ENCODE results near the gene PLEK2. TPM values are rescaled to one million over a fixed set of nuclear protein-coding genes. Genes with fewer than 3 reads are reported as not detected.
"Not testable (repeated sequence)": the region's sequence is repeated elsewhere in the genome, so short reads cannot be mapped to it uniquely, and the experiment has no call there.

Gene PLEK2
- total RNA-seq, 4 donors from 2014 or later, result 18.1 to 39.7 (median 24.7) TPM

DNA sequence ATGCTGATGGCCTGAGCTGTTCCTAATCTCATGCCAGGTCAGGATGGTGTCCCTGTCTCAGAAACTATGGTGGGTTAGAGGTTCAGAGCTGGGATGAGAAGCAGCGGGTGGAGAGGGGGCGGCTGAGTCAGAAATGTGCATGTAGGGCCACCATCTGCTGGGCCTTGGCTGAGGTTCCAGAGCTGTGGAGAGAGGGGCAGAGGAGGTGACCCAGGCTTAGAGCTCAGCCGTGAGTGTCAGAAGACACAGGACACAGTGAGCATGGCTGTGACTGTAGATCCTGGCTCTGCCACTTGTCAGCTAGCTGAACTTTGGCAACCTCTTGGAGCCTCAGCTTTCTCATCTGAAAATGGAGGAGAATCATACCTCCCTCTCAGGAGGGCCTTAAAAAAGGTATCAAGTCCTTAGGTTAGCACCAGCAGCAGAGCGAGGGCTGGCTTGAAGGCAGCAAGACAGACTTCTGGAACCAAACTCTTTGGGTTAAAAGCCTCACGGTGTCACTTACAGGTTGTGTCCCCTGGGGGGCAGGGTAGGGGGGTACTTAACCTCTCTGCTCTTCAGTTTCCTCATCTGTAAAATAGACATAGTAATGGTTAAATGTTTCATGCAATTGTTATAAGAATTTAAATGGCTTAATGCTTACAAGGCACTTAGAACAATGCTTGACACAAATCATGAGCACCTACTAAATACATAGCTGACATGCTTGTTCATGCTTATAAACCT lies 41.8 kb upstream of the PLEK2 start:
- no peaks in the 10 kb centered on the region for H3K9me3 ChIP-seq
- DNase-seq (ENCODE audit: low spot score in 2 of 2), result no peak
- no peaks in the 10 kb centered on the region for H3K36me3 ChIP-seq
- no peaks in the 10 kb centered on the region for H3K4me1 ChIP-seq
- no peak overlapping the region for H3K27ac ChIP-seq
- H3K27me3 ChIP-seq, result no peaks in the 10 kb centered on the region
- 83% methylated on average over 5 of the region's 5 CpGs for WGBS
- TF ChIP-seq POLR2A (IDR thresholded peaks at IDR 0.05), result no peak
- TF ChIP-seq POLR2AphosphoS5 (IDR thresholded peaks at IDR 0.05), result no peak
- no peak for TF ChIP-seq EP300 (IDR thresholded peaks at IDR 0.05)
- TF ChIP-seq, protein P1, sequence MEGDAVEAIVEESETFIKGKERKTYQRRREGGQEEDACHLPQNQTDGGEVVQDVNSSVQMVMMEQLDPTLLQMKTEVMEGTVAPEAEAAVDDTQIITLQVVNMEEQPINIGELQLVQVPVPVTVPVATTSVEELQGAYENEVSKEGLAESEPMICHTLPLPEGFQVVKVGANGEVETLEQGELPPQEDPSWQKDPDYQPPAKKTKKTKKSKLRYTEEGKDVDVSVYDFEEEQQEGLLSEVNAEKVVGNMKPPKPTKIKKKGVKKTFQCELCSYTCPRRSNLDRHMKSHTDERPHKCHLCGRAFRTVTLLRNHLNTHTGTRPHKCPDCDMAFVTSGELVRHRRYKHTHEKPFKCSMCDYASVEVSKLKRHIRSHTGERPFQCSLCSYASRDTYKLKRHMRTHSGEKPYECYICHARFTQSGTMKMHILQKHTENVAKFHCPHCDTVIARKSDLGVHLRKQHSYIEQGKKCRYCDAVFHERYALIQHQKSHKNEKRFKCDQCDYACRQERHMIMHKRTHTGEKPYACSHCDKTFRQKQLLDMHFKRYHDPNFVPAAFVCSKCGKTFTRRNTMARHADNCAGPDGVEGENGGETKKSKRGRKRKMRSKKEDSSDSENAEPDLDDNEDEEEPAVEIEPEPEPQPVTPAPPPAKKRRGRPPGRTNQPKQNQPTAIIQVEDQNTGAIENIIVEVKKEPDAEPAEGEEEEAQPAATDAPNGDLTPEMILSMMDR (IDR thresholded peaks at IDR 0.05), result no peak
- H3K4me3 ChIP-seq, result no peak overlapping the region

DNA sequence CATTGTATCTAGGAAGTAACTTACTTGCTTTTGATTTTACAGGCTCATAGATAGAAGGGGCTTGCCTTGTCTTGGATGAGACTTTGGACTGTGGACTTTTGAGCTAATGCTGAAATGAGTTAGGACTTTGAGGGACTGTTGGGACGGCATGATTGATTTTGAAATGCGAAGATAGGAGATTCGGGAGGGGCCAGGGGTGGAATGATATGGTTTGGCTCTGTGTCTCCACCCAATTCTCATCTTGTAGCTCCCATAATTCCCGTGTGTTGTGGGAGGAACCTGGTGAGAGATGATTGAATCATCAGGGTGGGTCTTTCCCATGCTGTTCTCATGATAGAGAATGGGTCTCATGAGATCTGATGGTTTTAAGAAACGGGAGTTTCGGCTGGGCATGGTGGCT lies 39.7 kb upstream of the PLEK2 start:
- not testable (repeated sequence) for H3K27ac ChIP-seq; H3K4me1 ChIP-seq; H3K4me3 ChIP-seq; DNase-seq (ENCODE audit: low spot score in 2 of 2); H3K9me3 ChIP-seq; H3K36me3 ChIP-seq; H3K27me3 ChIP-seq
- WGBS, result 79% methylated on average over 6 of the region's 6 CpGs

DNA sequence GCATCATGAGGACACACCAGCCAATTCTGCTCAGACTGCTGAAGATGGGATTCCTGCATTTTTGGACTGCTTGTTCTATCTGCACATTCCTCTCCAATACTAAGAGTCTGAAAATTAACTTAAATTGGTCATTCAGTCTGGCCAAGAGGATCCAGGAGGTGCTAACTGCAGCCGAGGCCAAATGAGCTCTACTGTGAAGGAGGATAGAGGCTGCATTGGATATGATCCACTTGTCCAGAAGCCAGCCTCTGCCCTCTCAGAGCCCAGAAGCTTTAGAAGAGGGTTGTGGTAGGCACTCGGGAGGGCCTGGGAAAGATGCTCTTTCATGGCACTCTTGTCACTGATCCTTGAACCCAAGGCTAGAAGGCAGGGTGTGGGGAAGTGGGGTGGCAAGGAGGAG lies 37.1 kb upstream of the PLEK2 start:
- Histone ChIP-seq H3K4me3 (no peak overlapping the region), H3K36me3 (no peaks in the 10 kb centered on the region), H3K27me3 (no peaks in the 10 kb centered on the region), H3K27ac (no peak overlapping the region), H3K9me3 (no peaks in the 10 kb centered on the region), H3K4me1 (no peaks in the 10 kb centered on the region)
- DNase-seq (ENCODE audit: low spot score in 2 of 2), result no peak
- WGBS, result 94% methylated on average over 2 of the region's 2 CpGs
- TF ChIP-seq, protein P1 (IDR thresholded peaks at IDR 0.05), result no peak
- TF ChIP-seq POLR2AphosphoS5 (IDR thresholded peaks at IDR 0.05) (no peak), POLR2A (IDR thresholded peaks at IDR 0.05) (no peak)

DNA sequence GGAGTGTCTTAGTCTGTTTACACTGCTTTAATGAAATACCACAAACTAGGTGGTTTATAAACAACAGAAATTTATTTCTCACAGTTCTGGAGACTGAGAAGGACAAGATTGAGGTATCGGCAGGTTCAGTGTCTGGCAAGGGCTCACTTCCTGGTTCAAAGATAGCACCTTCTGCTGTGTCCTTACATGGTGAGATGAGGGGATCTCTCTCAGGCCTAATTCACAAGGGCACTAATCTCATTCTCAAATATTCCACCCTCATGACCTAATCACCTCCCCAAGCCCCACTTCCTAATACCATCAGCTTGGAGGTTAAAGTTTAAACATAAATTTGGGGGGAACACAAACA lies 35.0 kb upstream of the PLEK2 start:
- Histone ChIP-seq H3K27ac (no peak overlapping the region), H3K4me3 (no peak overlapping the region), H3K36me3 (no peaks in the 10 kb centered on the region), H3K27me3 (no peaks in the 10 kb centered on the region), H3K9me3 (no peaks in the 10 kb centered on the region), H3K4me1 (no peaks in the 10 kb centered on the region)
- TF ChIP-seq POLR2AphosphoS5 (IDR thresholded peaks at IDR 0.05) (no peak), EP300 (IDR thresholded peaks at IDR 0.05) (no peak), POLR2A (IDR thresholded peaks at IDR 0.05) (no peak)
- TF ChIP-seq, protein P1 (IDR thresholded peaks at IDR 0.05), result no peak
- no peak for DNase-seq (ENCODE audit: low spot score in 2 of 2)
- 81% methylated on average over 1 of the region's 1 CpG for WGBS

DNA sequence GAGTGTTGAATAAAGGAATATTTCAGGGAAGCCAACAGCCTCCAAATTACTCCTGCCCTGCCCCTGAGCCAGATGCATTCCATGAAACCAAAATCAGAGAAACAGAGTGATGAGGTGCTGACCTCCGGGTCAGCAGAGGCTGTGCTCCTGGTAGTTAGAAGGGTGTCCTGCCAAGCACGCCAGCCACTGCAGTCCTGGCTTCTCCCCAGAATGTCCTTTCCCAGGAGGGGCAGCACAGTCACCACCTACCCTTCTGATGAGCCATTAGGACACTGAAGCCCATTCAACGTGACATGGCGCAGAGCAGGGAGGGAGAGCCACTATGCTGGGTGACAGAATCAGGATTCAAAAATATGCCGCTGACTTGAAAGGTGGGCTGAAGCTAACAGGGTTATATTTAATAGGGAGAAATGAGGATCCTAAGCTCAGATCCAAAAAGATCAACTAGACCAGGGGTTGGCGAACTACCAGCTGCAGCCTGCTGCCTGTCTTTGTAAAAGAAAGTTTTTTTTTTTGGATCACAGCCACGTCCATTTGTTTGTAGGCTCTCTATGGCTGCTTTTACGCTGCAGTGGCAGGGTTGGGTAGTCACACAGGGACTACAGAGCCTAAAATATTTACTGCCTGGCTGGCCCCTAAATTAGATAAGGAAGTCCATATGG lies 34.5 kb upstream of the PLEK2 start:
- Histone ChIP-seq H3K36me3 (no peaks in the 10 kb centered on the region), H3K4me3 (no peak overlapping the region), H3K9me3 (no peaks in the 10 kb centered on the region), H3K27me3 (no peaks in the 10 kb centered on the region), H3K4me1 (no peaks in the 10 kb centered on the region), H3K27ac (no peak overlapping the region)
- WGBS, result 55% methylated on average over 8 of the region's 8 CpGs
- TF ChIP-seq EP300 (IDR thresholded peaks at IDR 0.05) (no peak), POLR2AphosphoS5 (IDR thresholded peaks at IDR 0.05) (no peak)
- no peak for DNase-seq (ENCODE audit: low spot score in 2 of 2)

DNA sequence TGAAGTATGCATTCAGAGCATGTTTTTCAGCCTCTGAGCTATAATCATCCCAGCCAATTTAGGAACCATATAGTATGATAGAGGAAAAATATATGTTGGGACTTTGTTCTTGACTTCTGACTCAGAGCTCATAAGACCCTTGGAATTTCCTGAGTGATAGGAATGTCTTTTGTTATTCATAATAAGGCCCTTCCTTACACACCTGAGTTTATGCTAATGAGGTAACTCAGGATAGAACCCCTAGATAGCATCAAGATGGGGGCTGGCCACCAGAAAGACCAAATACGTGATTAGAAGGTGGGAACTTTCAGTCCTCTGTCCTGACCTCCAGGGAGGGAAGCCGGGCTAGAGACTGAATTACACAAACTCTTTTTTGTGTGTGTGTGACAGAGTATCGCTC lies 32.4 kb upstream of the PLEK2 start:
- Histone ChIP-seq H3K4me1 (no peaks in the 10 kb centered on the region), H3K4me3 (no peak overlapping the region), H3K9me3 (no peaks in the 10 kb centered on the region), H3K27ac (no peak overlapping the region), H3K27me3 (no peaks in the 10 kb centered on the region), H3K36me3 (no peaks in the 10 kb centered on the region)
- TF ChIP-seq EP300 (IDR thresholded peaks at IDR 0.05), result no peak
- TF ChIP-seq, protein P1 (IDR thresholded peaks at IDR 0.05), result no peak
- TF ChIP-seq POLR2A (IDR thresholded peaks at IDR 0.05), result no peak
- no peak for TF ChIP-seq POLR2AphosphoS5 (IDR thresholded peaks at IDR 0.05)
- no peak for DNase-seq (ENCODE audit: low spot score in 2 of 2)
- 89% methylated on average over 3 of the region's 3 CpGs for WGBS

Measured in suprapubic skin (tissue), 4 donors.